Vagina (tissue), 2 donors: Measurements from ENCODE around the gene CSNK1E.

Source experiments
- CTCF ChIP-seq, 3 experiments: fragments of 450-650 bp in 2 of 3; fragments of 200-600 bp in 1 of 3; sonication (generic) in 1 of 3; IDR thresholded peaks; one replicate each; pipeline ENCODE4 v1.5.1; 2017 to 2019; ENCODE audit warnings: antibody characterized with exemption in 3 of 3, mild to moderate bottlenecking in 2 of 3, moderate library complexity in 2 of 3
- POLR2AphosphoS5 ChIP-seq, 2 donors: sonication (generic); formaldehyde crosslinking; IDR thresholded peaks; one replicate each; pipeline ENCODE4 v1.9.0; 2017; ENCODE audit warnings: antibody characterized with exemption in 2 of 2, mild to moderate bottlenecking in 2 of 2, low read depth in 1 of 2; ENCODE audit not compliant: insufficient read depth in 1 of 2

- no peak for TF ChIP-seq POLR2AphosphoS5 (IDR thresholded peaks at IDR 0.05; ENCODE audit: insufficient read depth in 1 of 2, low read depth in 1 of 2)
- TF ChIP-seq CTCF (IDR thresholded peaks at IDR 0.05): no peak
Observed at GRCh38 chr22:38294193-38294592, 23.0 kb downstream of the CSNK1E start.
